Panc1 (cell line): ENCODE measurements around the gene RNF114. TPM values are rescaled to one million over a fixed set of nuclear protein-coding genes. Genes with fewer than 3 reads are reported as not detected.

ENCODE experiments used
- ATAC-seq: fragments of 200-7000 bp; cut with Tn5 transposase; 2 replicates; pipeline ENCODE4 v1.9.1; 2020; ENCODE audit warnings: mild to moderate bottlenecking, moderate library complexity
- BruUV-seq: library from RNA; stranded (reverse); fragments of 400-500 nt; replicated peaks from 2 replicates; lab custom pipeline; 2021; lab: Mats Ljungman, UMichigan
- CTCF ChIA-PET: fragments of 300-600 bp; sonication (Branson Sonifier 250); formaldehyde crosslinking; loops from one replicate; lab custom pipeline; 2022; ENCODE audit warnings: antibody characterized with exemption; lab: Charles Lee
- POLR2A ChIA-PET: fragments of 300-600 bp; sonication (Branson Sonifier 250); formaldehyde crosslinking; loops from one replicate; lab custom pipeline; 2022; ENCODE audit warnings: antibody characterized with exemption; lab: Charles Lee
- DNase-seq: peaks from one replicate; pipeline ENCODE4 v3.0.0-alpha.2; 2010; ENCODE audit warnings: low read depth, low spot score
- H3K27ac ChIP-seq: 2 replicates; pipeline ENCODE4 v1.5.1; 2011; ENCODE audit warnings: mild to moderate bottlenecking, low read length, inconsistent platforms
- H3K27me3 ChIP-seq: fragments of 200-500 bp; sonication (Bioruptor generic); 2 replicates; pipeline ENCODE4 v1.6.0; 2014; ENCODE audit warnings: low read length, inconsistent platforms; ENCODE audit not compliant: control insufficient read depth, insufficient read depth
- H3K36me3 ChIP-seq: fragments of 200-500 bp; sonication (Bioruptor generic); 2 replicates; pipeline ENCODE4 v1.5.1; 2014; ENCODE audit warnings: inconsistent platforms, mild to moderate bottlenecking, low read length, moderate library complexity; ENCODE audit not compliant: control insufficient read depth, insufficient read depth
- H3K4me1 ChIP-seq: 2 replicates; pipeline ENCODE4 v1.5.1; 2011; ENCODE audit warnings: inconsistent platforms, mild to moderate bottlenecking, low read length, moderate library complexity; ENCODE audit not compliant: control insufficient read depth, insufficient read depth
- H3K4me3 ChIP-seq, 2 experiments: 2 replicates each; pipeline ENCODE4 v1.5.1; 2011 to 2012; ENCODE audit warnings: low read depth in 2 of 2, low read length in 2 of 2, mild to moderate bottlenecking in 2 of 2, inconsistent platforms in 1 of 2, moderate library complexity in 1 of 2
- H3K9me3 ChIP-seq: fragments of 200-500 bp; sonication (Bioruptor generic); 2 replicates; pipeline ENCODE4 v1.5.1; 2014; ENCODE audit warnings: low read depth, mild to moderate bottlenecking, inconsistent platforms, low read length, moderate library complexity; ENCODE audit not compliant: control insufficient read depth, insufficient read depth
- POLR2AphosphoS5 ChIP-seq: IDR thresholded peaks from 2 replicates; pipeline ENCODE4 v1.6.1; 2012; ENCODE audit warnings: mild to moderate bottlenecking, low read depth, low read length, moderate library complexity
- SIN3A ChIP-seq: IDR thresholded peaks from 2 replicates; pipeline ENCODE4 v1.6.1; 2012; ENCODE audit warnings: low read depth, mild to moderate bottlenecking, low read length, moderate library complexity, borderline replicate concordance; ENCODE audit not compliant: insufficient read depth
- TCF7L2 ChIP-seq: IDR thresholded peaks from 2 replicates; pipeline ENCODE4 v1.6.1; 2011; ENCODE audit warnings: mild to moderate bottlenecking, low read depth, low read length, inconsistent platforms
- in situ Hi-C: cut with HindIII; loops from 2 replicates; pipeline ENCODE4 v1.10.0; 2016; ENCODE audit warnings: low sequenced_read_pairs, low pct_unique_long_range_greater_than_20kb
- intact Hi-C: fragments of 100-400 bp; cut with micrococcal nuclease; formaldehyde crosslinking; loops from one replicate; pipeline ENCODE4 v1.10.0; 2022; ENCODE audit not compliant: unreplicated experiment
- total RNA-seq: library from RNA; stranded (reverse); gene quantifications from one replicate; pipeline ENCODE4 v1.2.1, GENCODE V29; 2021; ENCODE audit not compliant: unreplicated experiment
- TF ChIP-seq, protein P1 (sequence below), 2 experiments: IDR thresholded peaks; 2 replicates each; pipeline ENCODE4 v1.6.1; 2011 to 2012; ENCODE audit warnings: low read depth in 2 of 2, control low read depth in 1 of 2, low read length in 1 of 2, mild to moderate bottlenecking in 1 of 2, moderate library complexity in 1 of 2; ENCODE audit not compliant: insufficient read depth in 1 of 2
- TF ChIP-seq, protein P2 (sequence below): fragments of 450-650 bp; IDR thresholded peaks from 2 replicates; pipeline ENCODE4 v1.5.1; 2017; ENCODE audit warnings: mild to moderate bottlenecking

Gene RNF114
- total RNA-seq, 1 experiment from 2014 or later = 70.0 TPM

DNA sequence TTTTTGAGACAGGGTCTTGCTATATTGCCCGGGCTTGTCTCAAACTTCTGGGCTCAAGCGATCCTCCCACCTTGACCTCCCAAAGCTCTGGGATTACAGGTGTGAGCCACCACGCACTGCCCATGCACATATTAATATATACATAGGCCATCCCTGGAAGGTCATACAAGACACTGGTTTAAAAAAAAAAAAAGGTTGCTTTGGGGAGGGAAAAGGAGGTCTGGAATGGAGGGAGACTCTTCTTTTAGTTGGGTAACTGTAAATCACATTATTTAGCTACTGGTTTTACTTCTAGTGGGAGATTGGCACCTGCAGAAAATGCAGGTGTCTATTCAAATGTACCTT is 42.5 kb downstream of the RNF114 start:
- no peak for TF ChIP-seq TCF7L2
- TF ChIP-seq SIN3A = no peak
- TF ChIP-seq, protein P1, sequence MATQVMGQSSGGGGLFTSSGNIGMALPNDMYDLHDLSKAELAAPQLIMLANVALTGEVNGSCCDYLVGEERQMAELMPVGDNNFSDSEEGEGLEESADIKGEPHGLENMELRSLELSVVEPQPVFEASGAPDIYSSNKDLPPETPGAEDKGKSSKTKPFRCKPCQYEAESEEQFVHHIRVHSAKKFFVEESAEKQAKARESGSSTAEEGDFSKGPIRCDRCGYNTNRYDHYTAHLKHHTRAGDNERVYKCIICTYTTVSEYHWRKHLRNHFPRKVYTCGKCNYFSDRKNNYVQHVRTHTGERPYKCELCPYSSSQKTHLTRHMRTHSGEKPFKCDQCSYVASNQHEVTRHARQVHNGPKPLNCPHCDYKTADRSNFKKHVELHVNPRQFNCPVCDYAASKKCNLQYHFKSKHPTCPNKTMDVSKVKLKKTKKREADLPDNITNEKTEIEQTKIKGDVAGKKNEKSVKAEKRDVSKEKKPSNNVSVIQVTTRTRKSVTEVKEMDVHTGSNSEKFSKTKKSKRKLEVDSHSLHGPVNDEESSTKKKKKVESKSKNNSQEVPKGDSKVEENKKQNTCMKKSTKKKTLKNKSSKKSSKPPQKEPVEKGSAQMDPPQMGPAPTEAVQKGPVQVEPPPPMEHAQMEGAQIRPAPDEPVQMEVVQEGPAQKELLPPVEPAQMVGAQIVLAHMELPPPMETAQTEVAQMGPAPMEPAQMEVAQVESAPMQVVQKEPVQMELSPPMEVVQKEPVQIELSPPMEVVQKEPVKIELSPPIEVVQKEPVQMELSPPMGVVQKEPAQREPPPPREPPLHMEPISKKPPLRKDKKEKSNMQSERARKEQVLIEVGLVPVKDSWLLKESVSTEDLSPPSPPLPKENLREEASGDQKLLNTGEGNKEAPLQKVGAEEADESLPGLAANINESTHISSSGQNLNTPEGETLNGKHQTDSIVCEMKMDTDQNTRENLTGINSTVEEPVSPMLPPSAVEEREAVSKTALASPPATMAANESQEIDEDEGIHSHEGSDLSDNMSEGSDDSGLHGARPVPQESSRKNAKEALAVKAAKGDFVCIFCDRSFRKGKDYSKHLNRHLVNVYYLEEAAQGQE (IDR thresholded peaks at IDR 0.05; ENCODE audit: insufficient read depth in 1 of 2, low read depth in 2 of 2, low read length in 1 of 2) = no peak
- TF ChIP-seq, protein P2, sequence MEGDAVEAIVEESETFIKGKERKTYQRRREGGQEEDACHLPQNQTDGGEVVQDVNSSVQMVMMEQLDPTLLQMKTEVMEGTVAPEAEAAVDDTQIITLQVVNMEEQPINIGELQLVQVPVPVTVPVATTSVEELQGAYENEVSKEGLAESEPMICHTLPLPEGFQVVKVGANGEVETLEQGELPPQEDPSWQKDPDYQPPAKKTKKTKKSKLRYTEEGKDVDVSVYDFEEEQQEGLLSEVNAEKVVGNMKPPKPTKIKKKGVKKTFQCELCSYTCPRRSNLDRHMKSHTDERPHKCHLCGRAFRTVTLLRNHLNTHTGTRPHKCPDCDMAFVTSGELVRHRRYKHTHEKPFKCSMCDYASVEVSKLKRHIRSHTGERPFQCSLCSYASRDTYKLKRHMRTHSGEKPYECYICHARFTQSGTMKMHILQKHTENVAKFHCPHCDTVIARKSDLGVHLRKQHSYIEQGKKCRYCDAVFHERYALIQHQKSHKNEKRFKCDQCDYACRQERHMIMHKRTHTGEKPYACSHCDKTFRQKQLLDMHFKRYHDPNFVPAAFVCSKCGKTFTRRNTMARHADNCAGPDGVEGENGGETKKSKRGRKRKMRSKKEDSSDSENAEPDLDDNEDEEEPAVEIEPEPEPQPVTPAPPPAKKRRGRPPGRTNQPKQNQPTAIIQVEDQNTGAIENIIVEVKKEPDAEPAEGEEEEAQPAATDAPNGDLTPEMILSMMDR = no peak
- no peak for TF ChIP-seq POLR2AphosphoS5
- Histone ChIP-seq H3K4me1 (peaks cover 8% of the 10 kb centered on the region), H3K27ac (no peak overlapping the region; the same call in 1 of the 2 replicates), H3K4me3 (peak overlapping the region in 1 of 2 experiments; percentile 49; a peak in 1 of 4 replicates), H3K9me3 (no peaks in the 10 kb centered on the region), H3K36me3 (no peaks in the 10 kb centered on the region), H3K27me3 (no peaks in the 10 kb centered on the region)
- intact Hi-C loops = loop anchor here (1.0 kb wide), 1 partner anchor 93 kb away; no protein-coding TSS in a partner anchor
- in situ Hi-C loops = no loop called here
- ChIA-PET POLR2A (no interaction called here), CTCF (interaction anchor here (0.6 to 4.8 kb wide), 11 partner anchors 9 to 366 kb away, joined by 3 to 97 read pairs (median 4); no protein-coding TSS in a partner anchor)
- no peak for DNase-seq
- no peak for ATAC-seq
- BruUV-seq = no TSS peak

DNA sequence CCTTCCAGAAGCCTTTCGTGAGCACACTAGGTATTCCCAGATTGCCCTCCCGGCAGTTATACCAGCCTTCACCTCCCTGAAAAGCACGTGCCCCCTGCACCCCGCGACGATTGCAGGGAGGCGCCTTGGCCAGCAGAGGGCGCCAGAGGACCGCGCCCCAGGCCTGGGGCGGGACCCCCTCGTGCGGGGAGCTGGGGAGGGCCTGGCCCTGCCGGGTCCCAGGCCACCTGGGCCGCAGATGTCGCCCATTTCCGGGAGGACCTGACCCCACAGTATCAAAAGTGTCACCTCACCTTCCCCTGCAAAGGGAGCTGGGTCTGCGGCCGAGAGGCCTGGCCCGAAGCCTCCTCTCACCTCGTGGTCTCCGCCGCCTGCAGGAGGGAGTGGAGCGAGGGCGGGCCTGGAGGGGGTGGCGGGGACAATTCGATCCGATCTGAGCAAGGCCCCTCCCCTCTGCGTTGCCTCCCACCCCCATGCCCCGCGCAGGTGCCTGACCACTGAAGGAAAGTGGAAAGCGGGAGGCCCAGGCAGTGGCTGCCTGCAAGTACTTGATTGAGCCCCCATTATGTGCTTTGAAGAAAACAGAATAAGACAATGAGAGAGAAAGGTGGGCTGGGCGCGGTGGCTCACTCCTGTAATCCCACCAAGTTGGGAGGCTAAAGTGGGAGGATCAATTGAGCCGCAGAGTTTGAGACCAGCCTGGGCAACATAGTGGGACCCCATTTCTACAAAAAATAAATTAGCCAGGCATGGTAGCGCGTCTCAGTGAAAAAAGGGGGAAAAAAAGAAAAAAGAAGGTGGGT is 43.0 kb downstream of the RNF114 start:
- Histone ChIP-seq H3K9me3 (no peaks in the 10 kb centered on the region), H3K4me3 (peak overlapping the region; percentile 31 to 49), H3K27me3 (no peaks in the 10 kb centered on the region), H3K4me1 (peaks cover 11% of the 10 kb centered on the region), H3K27ac (peak overlapping the region; percentile 44; the same call in 1 of the 2 replicates), H3K36me3 (no peaks in the 10 kb centered on the region)
- intact Hi-C loops = loop anchor here (1.0 kb wide), 1 partner anchor 92 kb away; no protein-coding TSS in a partner anchor
- ChIA-PET CTCF (interaction anchor here (0.5 to 4.8 kb wide), 28 partner anchors 9 to 881 kb away, joined by 3 to 97 read pairs (median 4); partner anchors contain the start of gene RNF114), POLR2A (interaction anchor here (0.7 kb wide), 1 partner anchor 92 kb away, joined by 6 read pairs; no protein-coding TSS in a partner anchor)
- ATAC-seq = peak; percentile 73
- in situ Hi-C loops = no loop called here
- no peak for DNase-seq
- BruUV-seq = no TSS peak
- TF ChIP-seq POLR2AphosphoS5 (no peak), TCF7L2 (no peak), SIN3A (no peak; the same call in 1 of the 2 replicates)
- TF ChIP-seq, protein P2 = peak; percentile 100
- TF ChIP-seq, protein P1 (IDR thresholded peaks at IDR 0.05; ENCODE audit: insufficient read depth in 1 of 2, low read depth in 2 of 2, low read length in 1 of 2) = 0 out of 4 replicates have a peak, but pooled peaks of 1 of the 2 experiments have one; percentile 63
